NB4 (cell line): Measurements from ENCODE around the gene FBXO11.

Experiments used
- CTCF ChIP-seq: IDR thresholded peaks from one replicate; pipeline ENCODE4 v1.5.1; 2012; ENCODE audit warnings: low read depth, low read length
- MAX ChIP-seq: IDR thresholded peaks from 2 replicates; pipeline ENCODE4 v1.6.1; 2011; ENCODE audit warnings: low read depth, low read length
- POLR2A ChIP-seq: IDR thresholded peaks from 2 replicates; pipeline ENCODE4 v1.6.1; 2011; ENCODE audit warnings: mild to moderate bottlenecking; ENCODE audit not compliant: insufficient read length; ENCODE audit errors: extremely low read depth

- TF ChIP-seq POLR2A (no peak), CTCF (no peak), MAX (no peak)
Measured at GRCh38 chr2:47917276-47917961, 11.1 kb upstream of the FBXO11 start.
